GM19099 (cell line): ENCODE results near the gene KCNIP3.

Experiments used
- POLR2A ChIP-seq: IDR thresholded peaks from 3 replicates; pipeline ENCODE4 v1.6.1; 2011; ENCODE audit warnings: low read depth; ENCODE audit not compliant: insufficient read length; ENCODE audit errors: extremely low read depth

The KCNIP3 gene

DNA sequence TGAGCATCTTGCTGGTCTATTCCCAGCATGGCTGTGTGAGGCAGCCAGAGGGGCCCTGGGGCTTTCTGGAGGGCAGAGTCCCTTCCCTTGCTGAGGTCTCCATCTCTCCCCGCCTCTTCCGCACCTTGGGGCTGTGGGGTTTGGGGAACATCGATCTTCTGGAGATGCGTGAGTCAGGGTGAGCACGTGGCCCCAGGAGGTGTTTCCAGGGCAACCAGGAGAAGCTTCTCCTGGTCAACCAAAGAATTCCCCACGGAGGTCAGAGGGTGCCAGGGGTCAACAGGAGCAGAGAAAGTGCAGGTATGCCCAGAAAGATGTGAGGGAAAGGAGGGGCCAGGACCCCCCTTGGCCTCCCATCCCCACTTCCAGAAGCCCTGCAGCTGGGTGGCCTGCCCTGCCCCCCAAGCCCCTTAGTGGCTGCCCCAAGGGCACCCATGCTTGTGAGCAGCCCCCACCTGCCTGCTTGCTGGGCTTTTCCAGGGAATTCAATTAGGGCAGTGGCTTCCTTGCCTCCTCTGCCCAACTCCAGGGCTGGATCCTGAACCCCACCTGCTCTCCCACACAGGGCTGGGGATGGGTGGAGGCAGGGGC, 25.7 kb upstream of the KCNIP3 start:
- no peak for TF ChIP-seq POLR2A

GRCh38 chr2:95272299-95272751, 24.8 kb upstream of the KCNIP3 start:
- TF ChIP-seq POLR2A = no peak

GRCh38 chr2:95272781-95273180, 24.4 kb upstream of the KCNIP3 start:
- no peak for TF ChIP-seq POLR2A

DNA sequence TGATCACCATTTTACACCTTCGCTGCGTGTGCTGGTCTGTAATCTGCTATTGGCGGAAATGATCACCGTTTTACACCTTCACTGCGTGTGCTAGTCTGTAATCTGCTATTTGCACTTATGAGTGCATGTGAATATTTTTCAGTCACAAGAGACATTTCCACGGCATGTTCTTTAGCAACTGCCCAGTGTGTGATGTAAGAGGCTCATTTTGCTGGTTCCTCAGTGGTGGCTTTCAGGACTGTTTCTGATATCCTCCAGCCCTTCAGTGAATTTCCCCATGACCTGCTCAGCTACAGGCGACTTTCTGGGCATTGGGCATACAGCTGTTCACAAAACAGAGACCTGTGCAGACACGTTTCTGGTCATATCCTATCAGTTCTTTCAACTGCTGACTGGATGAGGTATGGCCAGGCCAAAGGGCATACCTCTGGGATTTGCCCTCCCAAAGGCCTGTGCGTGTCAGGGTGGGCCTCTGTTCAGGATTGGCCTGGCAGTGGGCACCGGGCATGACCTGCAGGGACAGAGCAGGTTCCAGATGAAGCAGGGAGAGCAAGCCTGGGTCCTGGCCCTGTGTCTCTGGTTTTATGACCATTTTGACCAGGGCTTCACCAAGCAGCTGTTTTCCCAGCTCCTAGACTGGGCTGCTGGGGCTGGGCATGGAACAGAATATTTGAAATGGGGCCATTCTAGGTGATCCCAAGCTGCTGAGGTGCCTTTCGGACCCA, 23.4 kb upstream of the KCNIP3 start:
- no peak for TF ChIP-seq POLR2A

GRCh38 chr2:95274291-95275150, 22.6 kb upstream of the KCNIP3 start, which contains the start of gene PROM2:
Gene PROM2, plus strand, starts transcription at chr2:95274449. Its CDS starts 137 bp downstream, at chr2:95274586.
- TF ChIP-seq POLR2A = no peak

DNA sequence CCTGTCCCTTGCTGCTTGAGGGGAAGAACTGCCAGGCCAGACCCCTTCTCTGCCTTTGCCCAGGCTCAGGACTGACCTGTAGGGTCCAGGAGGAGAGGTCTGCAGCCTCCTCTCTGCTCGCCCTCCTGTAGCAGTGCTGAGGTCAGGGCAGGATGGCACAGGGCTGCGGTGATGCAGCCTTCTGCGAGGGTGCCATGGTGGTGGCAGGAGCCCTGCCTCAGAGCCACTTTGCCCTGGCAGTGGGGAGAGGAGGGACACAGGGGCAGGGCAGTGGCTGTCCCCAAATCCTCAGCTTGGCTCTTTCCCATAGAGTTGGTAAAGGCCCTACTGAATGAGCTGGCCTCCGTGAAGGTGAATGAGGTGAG, 22.0 kb upstream of the KCNIP3 start:
- no peak for TF ChIP-seq POLR2A

DNA sequence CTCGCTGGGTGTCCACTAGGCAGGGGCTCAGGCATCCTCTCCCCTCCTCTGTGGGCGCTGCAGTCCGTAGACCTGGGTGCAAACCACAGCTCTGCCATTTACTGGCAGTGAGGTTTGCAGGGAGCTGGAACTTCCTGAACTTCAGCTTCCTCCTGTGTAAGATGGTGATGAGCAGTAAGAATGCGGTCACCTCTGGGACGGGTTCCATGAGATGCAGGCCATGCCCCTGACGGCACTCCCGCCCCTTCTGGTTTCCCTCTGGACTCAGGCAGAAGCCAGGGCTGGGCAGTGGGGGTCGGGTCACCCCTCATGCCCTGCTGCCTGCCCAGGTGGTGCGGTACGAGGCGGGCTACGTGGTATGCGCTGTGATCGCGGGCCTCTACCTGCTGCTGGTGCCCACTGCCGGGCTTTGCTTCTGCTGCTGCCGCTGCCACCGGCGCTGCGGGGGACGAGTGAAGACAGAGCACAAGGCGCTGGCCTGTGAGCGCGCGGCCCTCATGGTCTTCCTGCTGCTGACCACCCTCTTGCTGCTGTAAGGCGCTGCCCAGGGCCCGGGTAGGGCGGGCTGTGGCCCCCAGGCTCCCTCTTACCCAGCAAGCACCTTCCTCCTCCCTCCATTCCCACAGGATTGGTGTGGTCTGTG, 21.4 kb upstream of the KCNIP3 start:
- no peak for TF ChIP-seq POLR2A

GRCh38 chr2:95276244-95276887, 20.8 kb upstream of the KCNIP3 start:
- no peak for TF ChIP-seq POLR2A

- no peak for TF ChIP-seq POLR2A
These were observed 20.3 kb upstream of the KCNIP3 start for GRCh38 chr2:95276888-95277245.

DNA sequence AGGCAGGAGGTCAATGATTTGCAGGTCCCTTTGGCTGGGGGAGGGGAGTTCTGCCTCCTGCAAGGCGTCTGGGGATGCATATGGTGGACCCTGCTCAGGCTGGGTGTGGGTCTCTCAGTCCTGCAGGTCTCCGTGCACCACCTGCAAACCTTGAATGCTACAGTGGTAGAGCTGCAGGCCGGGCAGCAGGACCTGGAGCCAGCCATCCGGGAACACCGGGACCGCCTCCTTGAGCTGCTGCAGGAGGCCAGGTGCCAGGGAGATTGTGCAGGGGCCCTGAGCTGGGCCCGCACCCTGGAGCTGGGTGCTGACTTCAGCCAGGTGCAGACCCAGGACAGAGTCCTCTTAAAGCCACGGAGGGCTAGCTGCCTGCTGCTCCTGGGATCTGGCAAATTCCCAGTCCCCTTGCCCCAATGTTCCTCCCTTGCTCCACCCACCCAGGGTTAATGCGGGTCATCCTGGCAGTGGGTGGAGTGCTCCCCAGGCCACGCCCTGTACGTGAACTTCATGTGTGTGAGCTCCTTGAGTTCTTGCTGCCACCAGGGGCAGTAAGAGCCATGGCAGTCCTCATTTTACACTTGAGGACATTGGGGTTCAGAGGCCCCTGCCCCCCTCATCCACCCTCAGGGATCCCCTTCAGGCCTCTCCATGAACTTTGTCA, 19.8 kb upstream of the KCNIP3 start:
- no peak for TF ChIP-seq POLR2A

DNA sequence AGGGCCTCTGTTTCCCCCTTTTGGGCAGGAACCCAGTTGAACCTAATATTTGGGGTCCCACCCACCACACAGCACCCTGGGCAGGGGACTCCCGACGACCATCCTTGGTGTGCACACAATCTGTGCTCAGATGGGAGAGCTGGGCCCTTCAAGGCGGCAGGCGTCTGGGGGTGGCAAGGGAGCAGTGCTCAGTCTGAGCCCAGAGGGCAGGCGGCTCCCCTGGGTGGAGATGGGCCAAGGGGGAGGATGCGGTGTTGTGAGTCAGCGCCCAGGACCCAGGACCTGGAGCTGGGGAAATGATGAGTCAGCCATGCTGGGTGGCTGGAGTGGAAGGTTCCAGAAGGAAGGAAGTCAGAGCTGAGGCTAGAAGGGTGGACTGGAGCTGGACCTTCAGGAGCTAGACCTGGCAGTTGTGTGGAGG, 19.1 kb upstream of the KCNIP3 start:
- no peak for TF ChIP-seq POLR2A

DNA sequence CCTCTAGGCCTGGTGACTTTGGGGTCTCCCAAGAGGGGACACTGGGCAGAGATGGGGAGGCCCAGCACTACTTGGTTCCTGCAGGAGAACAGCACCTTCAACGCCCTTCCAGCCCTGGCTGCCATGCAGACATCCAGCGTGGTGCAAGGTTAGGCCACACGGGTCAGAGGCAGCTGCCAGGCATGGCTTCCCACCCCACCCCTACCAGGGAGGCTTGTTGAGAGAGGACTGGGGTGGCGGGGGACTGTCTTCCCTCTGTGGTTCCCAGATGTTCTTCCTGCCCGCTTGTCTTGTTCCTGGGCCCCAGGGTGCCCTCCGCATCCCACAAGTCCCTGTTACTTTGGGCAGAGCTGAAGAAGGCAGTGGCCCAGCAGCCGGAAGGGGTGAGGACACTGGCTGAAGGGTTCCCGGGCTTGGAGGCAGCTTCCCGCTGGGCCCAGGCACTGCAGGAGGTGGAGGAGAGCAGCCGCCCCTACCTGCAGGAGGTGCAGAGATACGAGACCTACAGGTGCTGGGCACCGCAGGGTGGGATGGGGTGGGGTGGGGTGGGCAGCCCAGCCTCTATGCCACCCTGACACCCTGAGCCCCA, 18.4 kb upstream of the KCNIP3 start:
- no peak for TF ChIP-seq POLR2A

GRCh38 chr2:95279435-95280035, 17.6 kb upstream of the KCNIP3 start:
- TF ChIP-seq POLR2A = no peak

DNA sequence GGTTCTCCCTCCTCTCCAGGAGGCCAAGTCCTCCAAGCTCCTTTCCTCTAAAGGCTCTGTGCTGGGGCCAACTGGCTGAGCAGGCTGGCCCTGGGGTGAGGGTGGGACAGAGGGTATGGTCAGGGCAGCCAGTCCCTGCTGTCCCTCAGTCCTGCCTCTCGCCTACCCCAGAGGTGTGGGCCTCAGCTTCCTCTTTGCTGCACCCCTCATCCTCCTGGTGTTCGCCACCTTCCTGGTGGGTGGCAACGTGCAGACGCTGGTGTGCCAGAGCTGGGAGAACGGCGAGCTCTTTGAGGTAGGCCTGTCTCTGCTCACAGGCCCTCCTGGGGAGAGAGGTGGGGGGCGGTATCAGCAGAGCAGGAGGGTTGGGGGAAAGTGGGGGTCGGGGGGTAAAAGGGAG, 16.1 kb upstream of the KCNIP3 start:
- TF ChIP-seq POLR2A = no peak

DNA sequence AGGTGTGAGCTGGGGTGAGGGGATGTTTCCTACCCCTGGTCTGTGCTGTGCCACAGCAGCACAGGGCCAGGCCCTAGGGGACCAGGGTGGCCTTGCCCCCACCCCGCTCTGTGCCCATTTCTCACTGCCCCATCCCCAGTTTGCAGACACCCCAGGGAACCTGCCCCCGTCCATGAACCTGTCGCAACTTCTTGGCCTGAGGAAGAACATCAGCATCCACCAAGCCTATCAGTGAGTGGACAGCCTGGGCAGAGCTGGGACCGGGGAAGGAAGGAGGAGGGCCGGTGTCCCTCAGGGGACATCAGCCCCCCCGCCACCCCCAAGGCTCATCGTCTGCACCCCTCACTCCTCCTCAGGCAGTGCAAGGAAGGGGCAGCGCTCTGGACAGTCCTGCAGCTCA, 15.4 kb upstream of the KCNIP3 start:
- TF ChIP-seq POLR2A = no peak
